ENCODE measurements around the gene LAMA4.
"Not testable (repeated sequence)": the region's sequence is repeated elsewhere in the genome, so short reads cannot be mapped to it uniquely, and the experiment has no call there.

The LAMA4 gene

DNA sequence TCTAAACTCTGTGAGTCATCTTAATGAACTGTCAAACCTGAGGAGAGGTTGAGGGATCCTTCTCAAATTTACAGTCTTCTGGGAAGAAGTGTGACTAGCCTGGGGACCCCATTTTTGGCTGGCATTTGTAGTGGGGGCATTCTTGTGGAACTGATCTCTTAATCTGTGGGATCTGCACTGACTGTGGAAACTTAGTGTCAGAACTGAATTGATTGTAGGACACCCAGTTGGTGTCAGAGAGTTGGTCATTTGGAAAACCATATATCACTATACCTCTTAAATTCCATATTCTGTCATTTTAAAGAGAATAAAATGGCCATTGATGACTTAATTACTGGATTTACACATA is 48.3 kb downstream of the LAMA4 start:
- no peak for DNase-seq

DNA sequence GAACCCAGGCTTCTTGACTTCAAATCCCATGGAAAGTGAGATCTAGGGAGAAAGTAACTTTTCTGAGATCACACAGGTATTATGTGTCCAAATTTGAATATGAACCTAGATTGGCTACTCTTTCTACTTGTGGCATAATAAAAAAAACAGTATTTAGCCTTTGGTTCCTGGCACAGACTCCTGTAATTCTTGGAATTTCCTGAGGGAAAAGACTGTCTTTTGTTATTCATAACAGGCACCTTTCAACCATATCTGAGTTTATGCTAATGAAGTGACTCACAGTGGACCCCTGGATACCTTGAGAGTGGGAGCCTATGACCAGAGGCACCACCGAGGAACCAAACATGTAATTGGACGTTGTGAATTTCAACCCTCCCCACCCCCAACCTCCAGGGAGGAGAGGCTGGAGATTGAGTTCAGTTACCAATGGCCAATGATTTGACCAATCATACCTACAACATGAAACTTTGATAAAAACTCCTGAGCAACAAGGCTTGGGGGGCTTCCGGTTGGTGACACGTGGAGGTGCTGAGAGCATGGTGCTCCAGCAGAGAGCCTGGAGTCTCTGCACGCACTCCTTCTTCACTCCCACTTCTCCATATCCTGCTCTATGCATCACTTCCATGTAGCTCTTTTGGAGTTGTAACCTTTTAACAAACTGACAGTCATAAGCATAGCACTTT is 48.8 kb downstream of the LAMA4 start:
- no peak for DNase-seq

GRCh38 chr6:112204350-112204706 is 50.0 kb downstream of the LAMA4 start:
- DNase-seq, result no peak

GRCh38 chr6:112203577-112204349 is 50.6 kb downstream of the LAMA4 start:
- no peak for DNase-seq

DNA sequence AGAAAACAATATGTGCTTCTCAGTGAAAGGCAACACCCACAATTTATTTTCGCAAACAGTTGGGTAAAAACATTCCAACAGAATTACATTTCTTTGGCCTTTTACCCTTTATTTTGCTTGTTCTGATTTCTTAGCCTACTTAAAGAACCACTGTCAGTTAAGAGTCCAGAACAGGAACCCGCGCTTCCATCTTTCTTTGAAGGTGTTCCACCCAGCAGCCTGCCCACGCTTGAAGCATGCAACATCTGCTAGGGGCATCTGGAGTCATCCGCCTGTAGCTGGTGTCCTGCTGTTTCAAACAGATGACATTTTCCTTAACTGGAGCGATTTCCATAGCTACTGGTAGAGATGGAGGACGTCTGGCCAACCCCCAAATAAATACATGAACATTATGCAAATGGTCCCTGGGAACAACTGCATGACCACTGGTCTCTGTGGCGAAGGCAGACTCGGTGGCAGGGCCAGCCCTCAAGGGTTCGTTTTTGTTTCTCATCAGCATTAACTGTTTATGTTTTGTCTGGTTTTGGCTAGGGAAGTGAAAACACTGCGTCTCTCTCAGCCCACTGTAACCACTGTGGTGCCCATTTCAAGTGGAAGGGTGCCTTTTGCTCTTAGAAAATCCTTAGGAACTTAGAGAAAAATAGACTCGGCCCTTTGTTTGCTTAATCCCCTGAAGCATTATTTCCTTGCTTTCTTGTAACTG is 51.6 kb downstream of the LAMA4 start:
- DNase-seq, result no peak

- DNase-seq, result not testable (repeated sequence)
Observed at GRCh38 chr6:112200185-112200914, 54.0 kb downstream of the LAMA4 start.

GRCh38 chr6:112199001-112199403 is 55.4 kb downstream of the LAMA4 start:
- no peak for DNase-seq

DNA sequence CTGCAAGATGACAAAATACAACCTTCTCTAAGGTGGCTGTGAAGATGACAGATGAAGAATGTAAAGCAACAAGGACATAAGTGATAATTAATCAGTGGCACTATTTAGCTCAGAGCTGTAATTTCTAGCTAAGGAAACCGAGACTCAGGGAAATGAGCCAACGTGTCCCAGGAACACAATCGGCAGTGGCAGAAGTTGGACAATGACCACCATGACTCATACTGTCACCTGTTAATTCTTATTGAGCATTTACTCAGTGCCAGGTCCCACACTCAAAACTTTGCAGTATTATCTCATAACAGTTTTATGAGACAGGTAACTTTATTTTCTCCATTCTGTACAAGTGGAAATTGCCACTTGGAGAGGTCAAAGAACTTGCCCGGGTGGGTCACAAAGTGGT is 55.8 kb downstream of the LAMA4 start:
- no peak for DNase-seq

- DNase-seq, result no peak
Observed at GRCh38 chr6:112197636-112198035, 56.7 kb downstream of the LAMA4 start.

DNA sequence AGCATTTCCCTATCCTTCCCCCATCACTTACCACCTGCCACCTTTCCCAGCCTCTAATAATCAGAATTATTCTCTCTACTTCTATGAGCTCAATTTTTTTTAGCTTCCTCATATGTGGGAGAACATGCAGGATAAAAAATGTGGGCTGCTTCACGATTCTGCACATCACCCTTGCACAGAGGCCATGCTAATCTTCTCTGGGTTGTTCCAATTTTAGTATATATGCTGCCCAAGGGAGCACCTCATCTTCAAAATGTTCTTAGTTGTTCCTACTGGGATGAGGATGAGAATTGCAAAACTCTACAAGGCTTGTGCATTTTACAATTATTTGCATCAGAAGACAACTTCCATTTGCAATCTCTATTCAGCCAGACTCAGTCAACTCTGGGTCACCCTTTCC is 58.1 kb downstream of the LAMA4 start:
- no peak for DNase-seq

DNA sequence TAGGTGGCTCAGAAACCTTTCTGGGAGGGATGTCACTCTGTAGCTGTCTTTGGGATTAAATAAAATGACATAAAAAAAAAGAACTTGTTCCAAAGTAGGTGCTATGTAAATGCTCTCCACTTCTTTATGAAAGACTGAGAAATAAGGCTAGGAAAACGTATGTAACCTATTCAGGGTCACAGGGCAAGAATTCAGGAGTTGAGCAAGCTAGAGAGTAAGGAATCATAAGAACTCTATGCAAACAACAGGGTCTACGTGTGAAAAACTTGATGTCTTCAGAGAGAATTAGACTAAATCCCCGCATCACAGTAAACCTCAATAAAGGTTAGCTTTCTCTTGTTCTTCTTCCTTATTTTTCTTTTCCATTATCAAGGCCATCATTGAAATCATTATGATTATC is 59.2 kb downstream of the LAMA4 start:
- DNase-seq, result no peak

DNA sequence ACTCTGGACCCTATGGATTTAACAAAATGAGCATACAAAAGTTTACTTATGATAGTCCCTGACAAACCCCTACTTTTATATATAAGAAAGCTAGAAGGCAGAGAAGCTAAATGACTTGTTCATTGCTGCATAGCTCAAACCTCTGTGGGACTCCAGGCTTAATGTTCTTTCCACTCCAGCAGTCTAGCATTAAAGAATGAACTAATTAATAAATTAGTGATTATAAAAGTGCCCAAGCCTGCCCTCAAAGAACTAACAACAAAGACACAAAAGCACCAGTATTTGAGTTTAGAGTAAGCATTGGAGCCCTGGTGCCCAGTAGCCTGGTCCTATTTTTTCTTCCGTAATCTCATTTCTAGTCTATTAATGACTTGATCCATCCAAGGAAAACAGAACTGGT is 59.9 kb downstream of the LAMA4 start:
- DNase-seq, result no peak

DNA sequence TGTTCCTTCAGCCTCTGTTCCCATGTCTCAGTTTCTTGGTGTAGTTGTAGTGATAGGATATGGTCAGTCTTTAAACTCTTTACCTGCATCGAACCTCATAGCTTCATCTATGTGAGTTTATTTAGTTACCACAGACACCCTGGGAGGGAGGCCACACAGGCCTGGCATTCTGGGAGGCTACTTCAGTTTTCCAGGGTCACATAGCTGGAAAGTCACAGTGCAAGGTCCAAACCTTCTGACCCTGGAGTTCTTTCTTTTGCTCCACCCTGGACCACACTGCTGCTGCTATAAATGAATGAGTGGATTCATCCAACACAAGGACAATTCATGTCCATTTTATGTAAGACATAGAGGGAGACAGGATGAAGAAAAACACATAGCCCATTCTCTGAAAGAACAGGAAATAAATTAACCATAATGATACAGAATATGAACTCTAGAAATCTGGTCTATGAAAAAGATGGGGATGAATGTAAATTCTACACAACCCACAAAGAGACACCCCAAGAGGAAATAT is 60.8 kb downstream of the LAMA4 start:
- no peak for DNase-seq

- DNase-seq, result no peak
Observed at GRCh38 chr6:112193117-112193516, 61.2 kb downstream of the LAMA4 start.

GRCh38 chr6:112191509-112192020 is 62.8 kb downstream of the LAMA4 start:
- no peak for DNase-seq

DNA sequence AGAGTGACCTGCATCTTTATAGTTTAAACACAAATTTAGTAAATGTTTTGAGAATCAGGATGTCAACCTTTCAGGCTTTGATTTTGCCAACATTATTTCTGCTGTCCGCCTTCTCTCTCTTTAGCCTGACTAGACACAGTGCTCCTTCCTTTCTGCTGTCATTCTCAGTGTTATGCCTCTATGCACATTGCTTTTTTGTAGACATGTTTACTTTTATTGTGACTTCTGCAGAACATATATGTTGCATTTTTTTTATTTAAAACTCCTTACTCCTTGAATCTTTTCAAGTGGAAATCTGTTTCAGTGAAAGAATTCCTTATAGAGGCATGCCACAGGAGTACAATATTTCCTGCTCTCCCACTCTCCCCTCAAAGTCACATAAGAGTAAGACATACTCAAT is 64.2 kb downstream of the LAMA4 start:
- no peak for DNase-seq

DNA sequence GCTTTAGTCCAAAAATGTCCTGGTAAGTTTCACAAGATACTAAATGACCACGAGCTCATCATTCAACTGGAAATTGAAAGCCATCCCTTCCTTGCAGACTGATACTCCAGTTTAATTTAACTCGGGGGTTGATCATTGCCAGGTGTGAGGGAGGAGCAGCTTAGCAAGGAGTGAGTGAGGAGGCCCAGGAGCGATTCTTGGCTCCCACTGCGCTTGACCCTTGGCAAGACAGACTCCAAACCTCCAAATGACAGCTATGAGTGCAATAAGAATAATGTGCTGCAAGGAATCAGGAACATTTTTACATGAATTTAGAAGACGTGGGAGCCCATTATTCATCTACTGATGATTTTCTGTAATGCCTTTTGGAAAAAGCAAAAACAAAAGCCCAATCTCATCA is 64.9 kb downstream of the LAMA4 start:
- DNase-seq, result no peak

GRCh38 chr6:112188906-112189305 is 65.5 kb downstream of the LAMA4 start:
- no peak for DNase-seq

DNA sequence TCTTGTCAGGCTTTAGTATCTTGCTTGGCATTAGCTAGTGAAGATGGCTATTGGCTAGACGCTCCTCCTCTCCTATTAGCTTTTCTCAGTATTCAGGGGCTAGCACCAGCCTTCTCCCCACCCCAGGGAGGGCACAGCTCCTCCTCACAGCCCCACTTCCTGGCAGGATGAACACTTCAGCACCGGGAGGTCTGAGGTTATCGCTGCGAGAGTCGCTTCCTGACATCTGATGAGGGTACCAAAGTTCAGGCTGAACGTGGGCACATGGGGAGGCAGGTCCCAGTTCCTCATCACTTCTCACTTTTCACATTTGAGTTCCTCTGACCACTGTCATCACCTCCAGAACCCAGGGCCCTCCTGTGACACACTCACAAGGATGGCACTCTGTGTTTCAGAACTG is 66.6 kb downstream of the LAMA4 start:
- no peak for DNase-seq

DNA sequence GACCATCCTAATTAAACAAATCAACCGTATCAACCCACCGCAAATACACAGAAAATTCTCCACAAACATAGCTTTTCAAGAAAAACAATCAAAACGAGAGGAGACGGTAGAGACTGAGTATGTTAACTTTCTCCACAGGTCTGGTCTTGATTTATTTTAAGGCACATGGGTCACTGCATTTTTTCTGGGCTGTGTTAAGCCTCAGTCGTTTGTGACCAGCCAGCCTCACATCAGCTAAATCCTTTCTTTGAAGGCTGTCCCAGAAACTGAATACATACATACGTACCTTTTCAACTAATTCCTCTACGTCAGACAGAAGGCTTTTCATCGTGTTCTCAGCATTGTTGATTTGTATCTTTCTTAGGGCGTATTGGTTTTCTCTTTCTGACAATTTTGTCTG is 69.4 kb downstream of the LAMA4 start:
- DNase-seq, result no peak

GRCh38 chr6:112183271-112183671 is 71.1 kb downstream of the LAMA4 start:
- DNase-seq, result no peak

DNA sequence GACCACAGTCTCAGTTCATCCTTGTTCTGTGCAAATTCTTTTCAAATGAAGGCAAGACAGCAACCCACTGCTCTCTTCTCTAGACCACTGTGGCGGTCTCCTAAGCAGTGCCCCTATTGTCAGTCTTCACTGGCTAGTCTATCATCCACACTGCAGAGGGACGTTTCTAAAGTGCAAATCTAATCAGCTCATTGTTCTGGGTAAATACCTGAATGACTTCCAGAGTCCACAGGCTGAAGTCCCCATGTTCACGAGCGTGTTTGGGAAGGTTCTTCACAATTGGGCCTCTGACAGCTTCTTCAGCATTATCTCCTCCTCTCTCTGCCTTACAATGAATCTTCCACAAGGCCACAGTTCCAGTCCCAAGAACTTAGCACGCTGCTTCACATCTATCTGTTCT is 73.2 kb downstream of the LAMA4 start:
- DNase-seq, result no peak
